ENCODE measurements around the gene PDXP. TPM values are rescaled to one million over a fixed set of nuclear protein-coding genes. Genes with fewer than 3 reads are reported as not detected.

The PDXP gene
- total and polyA plus RNA-seq, 2 of the 13 experiments (the other 11 are each of a cell fraction or from before 2014, with no cell fraction given) = 58.2 to 70.6 TPM

GRCh38 chr22:37660709-37661045 is 2.2 kb downstream of the PDXP start (continued):
- TF ChIP-seq ZNF574 (CRISPR knock-in tag; IDR thresholded peaks at IDR 0.05) = 0 out of 2 replicates have a peak, but pooled peaks have one; percentile 1
- no peak for TF ChIP-seq SOX13 (IDR thresholded peaks at IDR 0.05)
- no peak for TF ChIP-seq SOX13 (CRISPR knock-in tag; conservative IDR thresholded peaks at IDR 0.05 in 1 of 2, IDR thresholded peaks at IDR 0.05 in 1 of 2)
- no peak for TF ChIP-seq MAFG (CRISPR knock-in tag; IDR thresholded peaks at IDR 0.05)

- no TSS peak for BruUV-seq (replicated peaks)
- intact Hi-C loops (cut with micrococcal nuclease; ENCODE audit: unreplicated experiment) = loop anchor here (1.0 kb wide), 2 partner anchors 16 to 20 kb away; no protein-coding TSS in a partner anchor
- peaks cover 59% of the 10 kb centered on the region for H4K20me1 ChIP-seq (ENCODE audit: insufficient read depth, low read length)
- in situ Hi-C loops (cut with HindIII; ENCODE audit: extremely low pct_ligation_motif_present, low pct_unique_long_range_greater_than_20kb) = no loop called here
- FAIRE-seq = peak; percentile 94
- WGBS (ENCODE audit: low lambda C conversion rate) = 4% methylated on average over 12 of the region's 12 CpGs
- peak; percentile 90 for DNase-seq (ENCODE audit: low spot score)
- H3K36me3 ChIP-seq (replicated peaks in 1 of 2; ENCODE audit: control insufficient read depth in 1 of 2, insufficient read depth in 2 of 2, low read length in 2 of 2) = peaks cover 13 to 22% of the 10 kb centered on the region in 2 experiments
- H3K4me3 ChIP-seq (replicated peaks in 1 of 3; ENCODE audit: insufficient read depth in 1 of 3, low read depth in 2 of 3, low read length in 3 of 3) = peak overlapping the region; percentile 75 to 97 (median 94)
- no peak overlapping the region for H2AFZ ChIP-seq (ENCODE audit: low read length)
- peaks cover 64% of the 10 kb centered on the region for H3K4me1 ChIP-seq (ENCODE audit: insufficient read depth, low read length)
- H3K27ac ChIP-seq (ENCODE audit: extremely low read length, insufficient read depth, low read length) = peak overlapping the region; percentile 93
- ChIA-PET CTCF (ENCODE audit: low intra/inter-chr PET ratio, low total read pairs) (interaction anchor here (1.9 kb wide), 1 partner anchor 21 kb away, joined by 7 read pairs; no protein-coding TSS in a partner anchor), POLR2A (interaction anchor here (0.6 to 11.2 kb wide), 24 partner anchors 10 to 514 kb away, joined by 3 to 242 read pairs (median 4); partner anchors contain the start of genes CDC42EP1, GCAT, GGA1 and LGALS1)
- no peaks in the 10 kb centered on the region; a peak in 1 of 5 replicates for H3K27me3 ChIP-seq (ENCODE audit: control insufficient read depth in 1 of 2, insufficient read depth in 2 of 2, low read length in 2 of 2)
- H3K79me2 ChIP-seq (ENCODE audit: insufficient read depth, low read length) = peaks cover 65% of the 10 kb centered on the region
- no peaks in the 10 kb centered on the region for H3K9me3 ChIP-seq (ENCODE audit: low read length)
- peak overlapping the region; percentile 94 for H3K4me2 ChIP-seq (ENCODE audit: low read depth, low read length)
- peak overlapping the region; percentile 92 for H3K9ac ChIP-seq (ENCODE audit: insufficient read depth, low read depth, low read length)
- ATAC-seq = peak; percentile 46
- TF ChIP-seq ZMAT3 (CRISPR knock-in tag; conservative IDR thresholded peaks at IDR 0.05) (0 out of 2 replicates have a peak, but pooled peaks have one; percentile 39), THAP11 (CRISPR knock-in tag; IDR thresholded peaks at IDR 0.05) (peak; percentile 45; the same call in 1 of the 2 replicates), ZNF143 (CRISPR knock-in tag; IDR thresholded peaks at IDR 0.05) (peak; percentile 45; the same call in 1 of the 2 replicates), MYC (CRISPR knock-in tag; IDR thresholded peaks at IDR 0.05; ENCODE audit: borderline replicate concordance) (peak; percentile 33; the same call in 1 of the 2 replicates), CBX2 (IDR thresholded peaks at IDR 0.05; ENCODE audit: low read depth, low read length) (no peak), CBX2 (CRISPR knock-in tag; IDR thresholded peaks at IDR 0.05; ENCODE audit: low read depth) (no peak), SAP130 (CRISPR knock-in tag; IDR thresholded peaks at IDR 0.05; ENCODE audit: low read depth) (peak; percentile 92), ZFP1 (CRISPR knock-in tag; IDR thresholded peaks at IDR 0.05) (0 out of 2 replicates have a peak, but pooled peaks have one; percentile 27), FOXA3 (CRISPR knock-in tag; IDR thresholded peaks at IDR 0.05) (peak; percentile 83), MEIS2 (CRISPR knock-in tag; IDR thresholded peaks at IDR 0.05) (0 out of 2 replicates have a peak, but pooled peaks have one; percentile 33), JUN (CRISPR knock-in tag; IDR thresholded peaks at IDR 0.05) (peak; percentile 32; the same call in 1 of the 2 replicates), ZGPAT (CRISPR knock-in tag; IDR thresholded peaks at IDR 0.05) (peak; percentile 41; the same call in 1 of the 2 replicates), ZSCAN31 (CRISPR knock-in tag; IDR thresholded peaks at IDR 0.05; ENCODE audit: low read depth) (no peak; the same call in 1 of the 2 replicates), IRF2 (CRISPR knock-in tag; IDR thresholded peaks at IDR 0.05) (peak; percentile 64), MIXL1 (CRISPR knock-in tag; IDR thresholded peaks at IDR 0.05) (0 out of 2 replicates have a peak, but pooled peaks have one; percentile 13)
Measured at GRCh38 chr22:37661160-37661924, 2.8 kb downstream of the PDXP start.

Data from HepG2 (cell line).